Measurements from ENCODE around the gene RGS9.

DNA sequence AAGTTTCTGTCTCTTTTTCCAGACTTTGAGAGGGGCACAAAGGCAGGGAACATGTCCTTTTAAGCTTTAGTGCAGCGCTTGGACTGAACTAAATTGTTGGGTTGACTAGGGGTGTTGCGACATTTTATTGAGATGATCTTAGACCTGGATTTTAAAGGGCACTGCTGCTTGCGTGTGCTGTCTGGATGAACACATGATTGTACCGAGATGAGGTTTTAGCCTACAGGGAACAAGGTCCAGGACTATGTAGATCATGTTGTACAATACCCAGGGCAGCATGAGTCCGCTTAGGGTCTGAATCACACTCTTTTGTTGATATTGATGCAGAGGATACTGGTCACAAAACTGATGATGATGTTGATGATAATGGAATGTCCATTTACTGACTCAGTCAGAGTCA is 5.2 kb upstream of the RGS9 start:
- TF ChIP-seq, protein P1, sequence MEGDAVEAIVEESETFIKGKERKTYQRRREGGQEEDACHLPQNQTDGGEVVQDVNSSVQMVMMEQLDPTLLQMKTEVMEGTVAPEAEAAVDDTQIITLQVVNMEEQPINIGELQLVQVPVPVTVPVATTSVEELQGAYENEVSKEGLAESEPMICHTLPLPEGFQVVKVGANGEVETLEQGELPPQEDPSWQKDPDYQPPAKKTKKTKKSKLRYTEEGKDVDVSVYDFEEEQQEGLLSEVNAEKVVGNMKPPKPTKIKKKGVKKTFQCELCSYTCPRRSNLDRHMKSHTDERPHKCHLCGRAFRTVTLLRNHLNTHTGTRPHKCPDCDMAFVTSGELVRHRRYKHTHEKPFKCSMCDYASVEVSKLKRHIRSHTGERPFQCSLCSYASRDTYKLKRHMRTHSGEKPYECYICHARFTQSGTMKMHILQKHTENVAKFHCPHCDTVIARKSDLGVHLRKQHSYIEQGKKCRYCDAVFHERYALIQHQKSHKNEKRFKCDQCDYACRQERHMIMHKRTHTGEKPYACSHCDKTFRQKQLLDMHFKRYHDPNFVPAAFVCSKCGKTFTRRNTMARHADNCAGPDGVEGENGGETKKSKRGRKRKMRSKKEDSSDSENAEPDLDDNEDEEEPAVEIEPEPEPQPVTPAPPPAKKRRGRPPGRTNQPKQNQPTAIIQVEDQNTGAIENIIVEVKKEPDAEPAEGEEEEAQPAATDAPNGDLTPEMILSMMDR (IDR thresholded peaks at IDR 0.05), result no peak
- no peak for TF ChIP-seq POLR2A (IDR thresholded peaks at IDR 0.05)

Measured in Peyer's patch (tissue), 4 donors.